ENCODE measurements around the gene PLA2G3.

GRCh38 chr22:31155422-31155821, 15.1 kb upstream of the PLA2G3 start:
- TF ChIP-seq POLR2AphosphoS5 (IDR thresholded peaks at IDR 0.05; ENCODE audit: insufficient read depth in 1 of 2, low read depth in 1 of 2): peak in 1 of 2 donors; percentile 86
- TF ChIP-seq, protein P1, sequence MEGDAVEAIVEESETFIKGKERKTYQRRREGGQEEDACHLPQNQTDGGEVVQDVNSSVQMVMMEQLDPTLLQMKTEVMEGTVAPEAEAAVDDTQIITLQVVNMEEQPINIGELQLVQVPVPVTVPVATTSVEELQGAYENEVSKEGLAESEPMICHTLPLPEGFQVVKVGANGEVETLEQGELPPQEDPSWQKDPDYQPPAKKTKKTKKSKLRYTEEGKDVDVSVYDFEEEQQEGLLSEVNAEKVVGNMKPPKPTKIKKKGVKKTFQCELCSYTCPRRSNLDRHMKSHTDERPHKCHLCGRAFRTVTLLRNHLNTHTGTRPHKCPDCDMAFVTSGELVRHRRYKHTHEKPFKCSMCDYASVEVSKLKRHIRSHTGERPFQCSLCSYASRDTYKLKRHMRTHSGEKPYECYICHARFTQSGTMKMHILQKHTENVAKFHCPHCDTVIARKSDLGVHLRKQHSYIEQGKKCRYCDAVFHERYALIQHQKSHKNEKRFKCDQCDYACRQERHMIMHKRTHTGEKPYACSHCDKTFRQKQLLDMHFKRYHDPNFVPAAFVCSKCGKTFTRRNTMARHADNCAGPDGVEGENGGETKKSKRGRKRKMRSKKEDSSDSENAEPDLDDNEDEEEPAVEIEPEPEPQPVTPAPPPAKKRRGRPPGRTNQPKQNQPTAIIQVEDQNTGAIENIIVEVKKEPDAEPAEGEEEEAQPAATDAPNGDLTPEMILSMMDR (IDR thresholded peaks at IDR 0.05): no peak

All from vagina (tissue), 2 donors.